HCT116 (cell line): ENCODE results near the gene DCAF10. TPM values are rescaled to one million over a fixed set of nuclear protein-coding genes. Genes with fewer than 3 reads are reported as not detected.

Source experiments
- ATAC-seq: fragments of 200-7000 bp; cut with Tn5 transposase; 2 replicates; pipeline ENCODE4 v1.9.1; 2020; ENCODE audit warnings: mild to moderate bottlenecking, moderate library complexity
- BruUV-seq: library from RNA; stranded (reverse); fragments of 400-500 nt; replicated peaks from 2 replicates; lab custom pipeline; 2021; lab: Mats Ljungman, UMichigan
- CTCF ChIA-PET: fragments of 300-600 bp; sonication (Branson Sonifier 250); formaldehyde crosslinking; loops from one replicate; lab custom pipeline; 2021; ENCODE audit warnings: antibody characterized with exemption; lab: Charles Lee
- POLR2A ChIA-PET: fragments of 300-600, 350-600 bp; sonication (Branson Sonifier 250); formaldehyde crosslinking; loops from one replicate; lab custom pipeline; 2021; ENCODE audit warnings: antibody characterized with exemption; lab: Charles Lee
- RAD21 ChIA-PET, 2 experiments: fragments of 300-600 bp; sonication (Branson Sonifier 250); formaldehyde crosslinking; loops; one replicate each; lab custom pipeline; 2023; ENCODE audit warnings: low total read pairs in 2 of 2; ENCODE audit not compliant: uncharacterized antibody in 2 of 2, unreplicated experiment in 2 of 2, low non-redundant PET in 1 of 2; lab: Charles Lee
- DNase-seq: peaks from one replicate; pipeline ENCODE4 v3.0.0-alpha.2; 2010; ENCODE audit warnings: low read depth, low spot score
- H2AFZ ChIP-seq: fragments of 200-600 bp; shearing (Covaris generic), sonication (generic); 2 replicates; pipeline ENCODE4 v1.6.1; 2017; ENCODE audit warnings: low read depth, mixed run types, mixed read lengths, antibody characterized with exemption, low read length; ENCODE audit not compliant: poor library complexity, severe bottlenecking
- H3K27ac ChIP-seq: 2 replicates; pipeline ENCODE4 v1.5.1; 2012; ENCODE audit warnings: low read depth, low read length
- H3K27me3 ChIP-seq: fragments of 200-600 bp; sonication (generic); 2 replicates; pipeline ENCODE4 v1.6.1; 2016; ENCODE audit warnings: mixed run types, low read length, mixed read lengths; ENCODE audit not compliant: insufficient read depth
- H3K36me3 ChIP-seq, 2 experiments: fragments of 200-500 bp in 1 of 2; fragments of 200-600 bp in 1 of 2; sonication (Bioruptor generic) in 1 of 2; sonication (generic) in 1 of 2; 2 replicates each; pipeline versions ENCODE4 v1.5.1 to v1.6.1; 2014 to 2016; ENCODE audit warnings: low read length in 2 of 2, inconsistent platforms in 1 of 2, mixed read lengths in 1 of 2, mixed run types in 1 of 2; ENCODE audit not compliant: insufficient read depth in 2 of 2, control insufficient read depth in 1 of 2
- H3K4me1 ChIP-seq, 2 experiments: fragments of 200-600 bp in 1 of 2; sonication (generic) in 1 of 2; 2 replicates each; pipeline versions ENCODE4 v1.5.1 to v1.6.1; 2012 to 2017; ENCODE audit warnings: low read length in 2 of 2, inconsistent platforms in 1 of 2, mild to moderate bottlenecking in 1 of 2, mixed read lengths in 1 of 2, mixed run types in 1 of 2, moderate library complexity in 1 of 2; ENCODE audit not compliant: insufficient read depth in 2 of 2, control insufficient read depth in 1 of 2
- H3K4me2 ChIP-seq: fragments of 200-600 bp; sonication (generic); 2 replicates; pipeline ENCODE4 v1.6.1; 2017; ENCODE audit warnings: mixed run types, low read length, mixed read lengths
- H3K4me3 ChIP-seq, 2 experiments: fragments of 200-600 bp in 1 of 2; sonication (generic) in 1 of 2; replicated peaks in 1 of 2; 2 replicates each; pipeline ENCODE4 v1.5.1; 2011 to 2016; ENCODE audit warnings: low read length in 2 of 2, control low read depth in 1 of 2, low read depth in 1 of 2, mild to moderate bottlenecking in 1 of 2, mixed read lengths in 1 of 2, mixed run types in 1 of 2
- H3K79me2 ChIP-seq: fragments of 200-600 bp; sonication (generic); 2 replicates; pipeline ENCODE4 v1.6.1; 2017; ENCODE audit warnings: mild to moderate bottlenecking, mixed run types, low read length, moderate library complexity, mixed read lengths; ENCODE audit not compliant: insufficient read depth
- H3K9ac ChIP-seq: fragments of 200-600 bp; sonication (generic); 2 replicates; pipeline ENCODE4 v1.6.1; 2016; ENCODE audit warnings: low read length, mixed read lengths
- H3K9me2 ChIP-seq: fragments of 200-600 bp; sonication (generic), shearing (Covaris generic); 2 replicates; pipeline ENCODE4 v1.6.1; 2017; ENCODE audit warnings: mixed run types, mild to moderate bottlenecking, moderate library complexity; ENCODE audit not compliant: insufficient read depth
- H3K9me3 ChIP-seq, 2 experiments: fragments of 200-500 bp in 1 of 2; fragments of 200-600 bp in 1 of 2; sonication (Bioruptor generic) in 1 of 2; sonication (generic) in 1 of 2; 2 replicates each; pipeline ENCODE4 v1.6.1; 2014 to 2017; ENCODE audit warnings: low read length in 2 of 2, mixed read lengths in 2 of 2, inconsistent platforms in 1 of 2, low read depth in 1 of 2, mild to moderate bottlenecking in 1 of 2, mixed run types in 1 of 2, moderate library complexity in 1 of 2; ENCODE audit not compliant: control insufficient read depth in 1 of 2, insufficient read depth in 1 of 2
- H4K20me1 ChIP-seq: fragments of 200-600 bp; sonication (generic), shearing (Covaris generic); 2 replicates; pipeline ENCODE4 v1.6.1; 2017; ENCODE audit warnings: mixed run types, mild to moderate bottlenecking, moderate library complexity; ENCODE audit not compliant: insufficient read depth
- ATF3 ChIP-seq: IDR thresholded peaks from 2 replicates; pipeline ENCODE4 v1.6.1; 2012
- CBX3 ChIP-seq: IDR thresholded peaks from 2 replicates; pipeline ENCODE4 v1.6.1; 2012; ENCODE audit warnings: low read depth
- EGR1 ChIP-seq: IDR thresholded peaks from 2 replicates; pipeline ENCODE4 v1.6.1; 2012; ENCODE audit warnings: low read depth
- EZH2phosphoT487 ChIP-seq: fragments of 200-600 bp; IDR thresholded peaks from 2 replicates; pipeline ENCODE4 v1.6.1; 2018; ENCODE audit warnings: antibody characterized with exemption, borderline replicate concordance
- FOSL1 ChIP-seq: IDR thresholded peaks from 2 replicates; pipeline ENCODE4 v1.6.1; 2012; ENCODE audit warnings: low read depth
- JUND ChIP-seq: IDR thresholded peaks from 2 replicates; pipeline ENCODE4 v1.6.1; 2012
- POLR2A ChIP-seq: IDR thresholded peaks from 2 replicates; pipeline ENCODE4 v1.7.0; 2011; ENCODE audit warnings: borderline replicate concordance; ENCODE audit not compliant: insufficient read depth, insufficient read length; ENCODE audit errors: extremely low read depth
- POLR2AphosphoS5 ChIP-seq: IDR thresholded peaks from 2 replicates; pipeline ENCODE4 v1.6.1; 2011; ENCODE audit warnings: mild to moderate bottlenecking, low read depth, low read length, moderate library complexity
- RAD21 ChIP-seq: IDR thresholded peaks from 2 replicates; pipeline ENCODE4 v1.6.1; 2012; ENCODE audit warnings: low read depth, mild to moderate bottlenecking
- SIN3A ChIP-seq: IDR thresholded peaks from 2 replicates; pipeline ENCODE4 v1.6.1; 2012; ENCODE audit warnings: low read depth
- SP1 ChIP-seq: IDR thresholded peaks from 2 replicates; pipeline ENCODE4 v1.6.1; 2012; ENCODE audit warnings: low read depth
- SRF ChIP-seq: IDR thresholded peaks from 2 replicates; pipeline ENCODE4 v1.6.1; 2012; ENCODE audit warnings: low read depth
- TCF7L2 ChIP-seq: IDR thresholded peaks from 2 replicates; pipeline ENCODE4 v1.7.0; 2011; ENCODE audit warnings: borderline replicate concordance, inconsistent platforms; ENCODE audit not compliant: insufficient read depth, insufficient read length; ENCODE audit errors: extremely low read depth
- YY1 ChIP-seq: IDR thresholded peaks from 2 replicates; pipeline ENCODE4 v1.6.1; 2011; ENCODE audit warnings: low read length, low read depth, moderate library complexity, mild to moderate bottlenecking; ENCODE audit not compliant: insufficient replicate concordance; ENCODE audit errors: extremely low read depth
- ZFX ChIP-seq: fragments of 450-650 bp; IDR thresholded peaks from 2 replicates; pipeline ENCODE4 v1.6.1; 2017
- ZNF274 ChIP-seq: fragments of 200-500 bp; sonication (Bioruptor generic); IDR thresholded peaks from 2 replicates; pipeline ENCODE4 v1.6.1; 2014; ENCODE audit warnings: mild to moderate bottlenecking, low read depth, low read length, inconsistent platforms
- intact Hi-C: fragments of 100-400 bp; cut with micrococcal nuclease; formaldehyde crosslinking; loops from 2 replicates; pipeline ENCODE4 v1.10.0; 2022
- total RNA-seq: library from RNA; stranded (reverse); gene quantifications from one replicate; pipeline ENCODE4 v1.2.1, GENCODE V29; 2021; ENCODE audit not compliant: unreplicated experiment
- TF ChIP-seq, protein P1 (sequence below): IDR thresholded peaks from 2 replicates; pipeline ENCODE4 v1.6.1; 2012
- TF ChIP-seq, protein P2 (sequence below): IDR thresholded peaks from 2 replicates; pipeline ENCODE4 v1.6.1; 2012; ENCODE audit warnings: low read depth
- TF ChIP-seq, protein P3 (sequence below), 3 experiments: fragments of 200-600 bp in 1 of 3; sonication (generic) in 1 of 3; IDR thresholded peaks in 2 of 3; conservative IDR thresholded peaks in 1 of 3; 2 replicates each; pipeline ENCODE4 v1.5.1; 2012 to 2017; ENCODE audit warnings: low read depth in 2 of 3, low read length in 2 of 3, antibody characterized with exemption in 1 of 3, borderline replicate concordance in 1 of 3, control low read depth in 1 of 3, mild to moderate bottlenecking in 1 of 3, mixed read lengths in 1 of 3, mixed run types in 1 of 3, moderate library complexity in 1 of 3; ENCODE audit not compliant: insufficient read depth in 1 of 3

Gene DCAF10
- total RNA-seq, 1 experiment from 2014 or later: 20.6 TPM

GRCh38 chr9:37835821-37836220 lies 35.2 kb downstream of the DCAF10 start:
- H3K27ac ChIP-seq: no peak overlapping the region
- ATAC-seq (no peak), DNase-seq (no peak)
- ChIA-PET RAD21 (no interaction called here), POLR2A (no interaction called here), CTCF (no interaction called here)
- no peak overlapping the region for H3K4me2 ChIP-seq
- no peak overlapping the region for H3K9ac ChIP-seq
- TF ChIP-seq SP1 (no peak), JUND (no peak), TCF7L2 (no peak), ZNF274 (no peak), CBX3 (no peak), RAD21 (no peak), ZFX (no peak), YY1 (no peak), POLR2AphosphoS5 (no peak), ATF3 (no peak), SRF (no peak), SIN3A (no peak), EGR1 (no peak), FOSL1 (no peak), EZH2phosphoT487 (no peak), POLR2A (no peak)
- TF ChIP-seq, protein P1, sequence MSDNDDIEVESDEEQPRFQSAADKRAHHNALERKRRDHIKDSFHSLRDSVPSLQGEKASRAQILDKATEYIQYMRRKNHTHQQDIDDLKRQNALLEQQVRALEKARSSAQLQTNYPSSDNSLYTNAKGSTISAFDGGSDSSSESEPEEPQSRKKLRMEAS: no peak
- TF ChIP-seq, protein P2, sequence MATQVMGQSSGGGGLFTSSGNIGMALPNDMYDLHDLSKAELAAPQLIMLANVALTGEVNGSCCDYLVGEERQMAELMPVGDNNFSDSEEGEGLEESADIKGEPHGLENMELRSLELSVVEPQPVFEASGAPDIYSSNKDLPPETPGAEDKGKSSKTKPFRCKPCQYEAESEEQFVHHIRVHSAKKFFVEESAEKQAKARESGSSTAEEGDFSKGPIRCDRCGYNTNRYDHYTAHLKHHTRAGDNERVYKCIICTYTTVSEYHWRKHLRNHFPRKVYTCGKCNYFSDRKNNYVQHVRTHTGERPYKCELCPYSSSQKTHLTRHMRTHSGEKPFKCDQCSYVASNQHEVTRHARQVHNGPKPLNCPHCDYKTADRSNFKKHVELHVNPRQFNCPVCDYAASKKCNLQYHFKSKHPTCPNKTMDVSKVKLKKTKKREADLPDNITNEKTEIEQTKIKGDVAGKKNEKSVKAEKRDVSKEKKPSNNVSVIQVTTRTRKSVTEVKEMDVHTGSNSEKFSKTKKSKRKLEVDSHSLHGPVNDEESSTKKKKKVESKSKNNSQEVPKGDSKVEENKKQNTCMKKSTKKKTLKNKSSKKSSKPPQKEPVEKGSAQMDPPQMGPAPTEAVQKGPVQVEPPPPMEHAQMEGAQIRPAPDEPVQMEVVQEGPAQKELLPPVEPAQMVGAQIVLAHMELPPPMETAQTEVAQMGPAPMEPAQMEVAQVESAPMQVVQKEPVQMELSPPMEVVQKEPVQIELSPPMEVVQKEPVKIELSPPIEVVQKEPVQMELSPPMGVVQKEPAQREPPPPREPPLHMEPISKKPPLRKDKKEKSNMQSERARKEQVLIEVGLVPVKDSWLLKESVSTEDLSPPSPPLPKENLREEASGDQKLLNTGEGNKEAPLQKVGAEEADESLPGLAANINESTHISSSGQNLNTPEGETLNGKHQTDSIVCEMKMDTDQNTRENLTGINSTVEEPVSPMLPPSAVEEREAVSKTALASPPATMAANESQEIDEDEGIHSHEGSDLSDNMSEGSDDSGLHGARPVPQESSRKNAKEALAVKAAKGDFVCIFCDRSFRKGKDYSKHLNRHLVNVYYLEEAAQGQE: no peak
- TF ChIP-seq, protein P3, sequence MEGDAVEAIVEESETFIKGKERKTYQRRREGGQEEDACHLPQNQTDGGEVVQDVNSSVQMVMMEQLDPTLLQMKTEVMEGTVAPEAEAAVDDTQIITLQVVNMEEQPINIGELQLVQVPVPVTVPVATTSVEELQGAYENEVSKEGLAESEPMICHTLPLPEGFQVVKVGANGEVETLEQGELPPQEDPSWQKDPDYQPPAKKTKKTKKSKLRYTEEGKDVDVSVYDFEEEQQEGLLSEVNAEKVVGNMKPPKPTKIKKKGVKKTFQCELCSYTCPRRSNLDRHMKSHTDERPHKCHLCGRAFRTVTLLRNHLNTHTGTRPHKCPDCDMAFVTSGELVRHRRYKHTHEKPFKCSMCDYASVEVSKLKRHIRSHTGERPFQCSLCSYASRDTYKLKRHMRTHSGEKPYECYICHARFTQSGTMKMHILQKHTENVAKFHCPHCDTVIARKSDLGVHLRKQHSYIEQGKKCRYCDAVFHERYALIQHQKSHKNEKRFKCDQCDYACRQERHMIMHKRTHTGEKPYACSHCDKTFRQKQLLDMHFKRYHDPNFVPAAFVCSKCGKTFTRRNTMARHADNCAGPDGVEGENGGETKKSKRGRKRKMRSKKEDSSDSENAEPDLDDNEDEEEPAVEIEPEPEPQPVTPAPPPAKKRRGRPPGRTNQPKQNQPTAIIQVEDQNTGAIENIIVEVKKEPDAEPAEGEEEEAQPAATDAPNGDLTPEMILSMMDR (IDR thresholded peaks at IDR 0.05 in 2 of 3, conservative IDR thresholded peaks at IDR 0.05 in 1 of 3; ENCODE audit: borderline replicate concordance in 1 of 3, insufficient read depth in 1 of 3, low read depth in 2 of 3, low read length in 2 of 3): no peak
- no peaks in the 10 kb centered on the region; the same call in 1 of the 2 replicates for H4K20me1 ChIP-seq
- no peaks in the 10 kb centered on the region for H3K27me3 ChIP-seq
- no peaks in the 10 kb centered on the region for H3K9me2 ChIP-seq
- no peak overlapping the region for H3K4me3 ChIP-seq
- intact Hi-C loops: no loop called here
- H3K4me1 ChIP-seq: peaks cover 0 to 3% of the 10 kb centered on the region in 2 experiments; a peak in 1 of 4 replicates
- H3K79me2 ChIP-seq: peaks cover 2% of the 10 kb centered on the region; the same call in 1 of the 2 replicates
- H3K9me3 ChIP-seq: no peaks in the 10 kb centered on the region
- H2AFZ ChIP-seq: no peak overlapping the region
- no TSS peak for BruUV-seq
- no peaks in the 10 kb centered on the region for H3K36me3 ChIP-seq
